ENCODE measurements around the gene TBC1D23. TPM values are rescaled to one million over a fixed set of nuclear protein-coding genes. Genes with fewer than 3 reads are reported as not detected.

Gene TBC1D23
- polyA plus RNA-seq, 1 donor (not counting 4 experiments of a cell fraction or from before 2014, with no cell fraction given): 42.4 TPM

DNA sequence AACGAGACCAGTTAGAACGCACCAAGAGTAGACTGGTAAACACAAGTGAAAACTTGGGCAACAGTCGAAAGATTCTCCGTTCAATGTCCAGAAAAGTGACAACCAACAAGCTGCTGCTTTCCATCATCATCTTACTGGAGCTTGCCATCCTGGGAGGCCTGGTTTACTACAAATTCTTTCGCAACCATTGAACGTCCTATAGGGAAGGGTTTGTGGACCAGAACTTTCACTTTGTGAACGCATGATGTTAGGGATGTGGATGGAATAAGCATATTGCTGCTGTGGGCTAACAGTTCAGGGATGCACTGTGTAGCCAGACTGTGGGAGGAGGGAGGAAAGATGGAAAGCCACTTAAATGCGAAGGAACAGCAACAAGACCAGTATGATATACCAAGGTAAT lies 34.9 kb upstream of the TBC1D23 start:
- peaks cover 6% of the 10 kb centered on the region for H3K4me1 ChIP-seq (ENCODE audit: control insufficient read depth, extremely low read depth, insufficient read depth, low read length)
- H4K20me1 ChIP-seq (ENCODE audit: control insufficient read depth, extremely low read depth, insufficient read depth, low read length): no peaks in the 10 kb centered on the region
- TF ChIP-seq, protein P1, sequence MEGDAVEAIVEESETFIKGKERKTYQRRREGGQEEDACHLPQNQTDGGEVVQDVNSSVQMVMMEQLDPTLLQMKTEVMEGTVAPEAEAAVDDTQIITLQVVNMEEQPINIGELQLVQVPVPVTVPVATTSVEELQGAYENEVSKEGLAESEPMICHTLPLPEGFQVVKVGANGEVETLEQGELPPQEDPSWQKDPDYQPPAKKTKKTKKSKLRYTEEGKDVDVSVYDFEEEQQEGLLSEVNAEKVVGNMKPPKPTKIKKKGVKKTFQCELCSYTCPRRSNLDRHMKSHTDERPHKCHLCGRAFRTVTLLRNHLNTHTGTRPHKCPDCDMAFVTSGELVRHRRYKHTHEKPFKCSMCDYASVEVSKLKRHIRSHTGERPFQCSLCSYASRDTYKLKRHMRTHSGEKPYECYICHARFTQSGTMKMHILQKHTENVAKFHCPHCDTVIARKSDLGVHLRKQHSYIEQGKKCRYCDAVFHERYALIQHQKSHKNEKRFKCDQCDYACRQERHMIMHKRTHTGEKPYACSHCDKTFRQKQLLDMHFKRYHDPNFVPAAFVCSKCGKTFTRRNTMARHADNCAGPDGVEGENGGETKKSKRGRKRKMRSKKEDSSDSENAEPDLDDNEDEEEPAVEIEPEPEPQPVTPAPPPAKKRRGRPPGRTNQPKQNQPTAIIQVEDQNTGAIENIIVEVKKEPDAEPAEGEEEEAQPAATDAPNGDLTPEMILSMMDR (optimal IDR thresholded peaks at IDR 0.05 in 1 of 3, IDR thresholded peaks at IDR 0.05 in 1 of 3, conservative IDR thresholded peaks at IDR 0.05 in 1 of 3; ENCODE audit: extremely low read depth in 1 of 3, insufficient read depth in 2 of 3, low read length in 3 of 3): no peak
- TF ChIP-seq EZH2 (IDR thresholded peaks at IDR 0.05; ENCODE audit: low read length): no peak
- H3K36me3 ChIP-seq (ENCODE audit: control insufficient read depth in 2 of 2, extremely low read depth in 1 of 2, insufficient read depth in 2 of 2, low read length in 2 of 2): no peaks in the 10 kb centered on the region
- dilution Hi-C loops (cut with MboI; ENCODE audit: extremely low pct_ligation_motif_present, low sequenced_read_pairs): no loop called here
- no peak overlapping the region for H3K27ac ChIP-seq (ENCODE audit: control insufficient read depth, insufficient read depth, low read length)
- H3K9me3 ChIP-seq (ENCODE audit: control insufficient read depth, low read depth, low read length): no peaks in the 10 kb centered on the region
- no peak for DNase-seq (ENCODE audit: low read depth, low spot score)
- H3K4me3 ChIP-seq (ENCODE audit: control insufficient read depth in 2 of 3, extremely low read depth in 1 of 3, insufficient read depth in 2 of 3, low read depth in 1 of 3, low read length in 3 of 3): no peak overlapping the region
- H2AFZ ChIP-seq (ENCODE audit: control insufficient read depth, low read length): no peak overlapping the region
- no peaks in the 10 kb centered on the region for H3K27me3 ChIP-seq (ENCODE audit: control insufficient read depth, extremely low read depth, insufficient read depth, low read length)
- H3K9ac ChIP-seq (ENCODE audit: control insufficient read depth, extremely low read depth, insufficient read depth, low read length): no peak overlapping the region
- no peaks in the 10 kb centered on the region for H3K79me2 ChIP-seq (ENCODE audit: control insufficient read depth, insufficient read depth, low read length)
- FAIRE-seq: no peak
- H3K4me2 ChIP-seq (ENCODE audit: control insufficient read depth, extremely low read depth, insufficient read depth, low read depth, low read length): no peak overlapping the region
- no peaks in the 10 kb centered on the region for H3K9me1 ChIP-seq (ENCODE audit: control insufficient read depth, extremely low read depth, insufficient read depth, low read length)

DNA sequence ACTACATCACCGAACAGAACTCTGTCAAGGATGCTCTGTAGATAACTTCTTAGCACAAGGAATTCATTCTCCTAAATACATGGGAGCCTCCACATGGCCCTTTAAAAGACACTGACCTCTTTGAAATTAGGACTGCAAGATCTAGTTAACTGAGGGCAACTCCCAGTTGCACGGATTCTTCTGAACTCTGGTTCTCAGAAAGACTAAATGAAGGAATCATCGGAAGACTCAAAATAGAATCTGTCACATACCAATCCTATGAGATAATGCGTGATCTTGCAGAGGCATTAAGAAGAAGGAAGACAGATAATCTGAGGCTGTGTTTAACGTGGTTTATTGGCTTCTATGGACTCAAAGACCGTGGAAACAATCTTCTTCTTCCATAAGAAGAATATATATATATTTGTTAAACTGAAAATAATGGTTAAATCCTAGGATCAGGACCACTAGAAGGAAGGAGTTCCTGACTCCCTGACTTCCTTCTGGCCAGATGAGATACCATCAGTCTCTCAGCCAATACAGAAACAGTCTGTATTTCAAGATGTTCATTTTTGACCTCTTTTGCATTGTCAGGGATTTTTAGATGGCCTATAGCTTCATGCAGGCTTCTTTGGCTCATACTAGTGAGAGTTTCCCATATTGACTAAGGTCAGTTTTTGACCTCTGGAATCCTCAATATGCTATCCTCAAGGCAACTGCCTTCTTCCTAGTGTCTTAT lies 33.9 kb upstream of the TBC1D23 start:
- FAIRE-seq (peak; percentile 61), DNase-seq (ENCODE audit: low read depth, low spot score) (peak; percentile 21)
- H3K27ac ChIP-seq (ENCODE audit: control insufficient read depth, insufficient read depth, low read length): no peak overlapping the region
- no peak for TF ChIP-seq EZH2 (IDR thresholded peaks at IDR 0.05; ENCODE audit: low read length)
- TF ChIP-seq, protein P1 (optimal IDR thresholded peaks at IDR 0.05 in 1 of 3, IDR thresholded peaks at IDR 0.05 in 1 of 3, conservative IDR thresholded peaks at IDR 0.05 in 1 of 3; ENCODE audit: extremely low read depth in 1 of 3, insufficient read depth in 2 of 3, low read length in 3 of 3): no peak
- H3K9ac ChIP-seq (ENCODE audit: control insufficient read depth, extremely low read depth, insufficient read depth, low read length): no peak overlapping the region
- H3K4me1 ChIP-seq (ENCODE audit: control insufficient read depth, extremely low read depth, insufficient read depth, low read length): peaks cover 8% of the 10 kb centered on the region
- no peaks in the 10 kb centered on the region for H3K27me3 ChIP-seq (ENCODE audit: control insufficient read depth, extremely low read depth, insufficient read depth, low read length)
- H3K4me3 ChIP-seq (ENCODE audit: control insufficient read depth in 2 of 3, extremely low read depth in 1 of 3, insufficient read depth in 2 of 3, low read depth in 1 of 3, low read length in 3 of 3): no peak overlapping the region
- no peak overlapping the region for H2AFZ ChIP-seq (ENCODE audit: control insufficient read depth, low read length)
- no peaks in the 10 kb centered on the region for H4K20me1 ChIP-seq (ENCODE audit: control insufficient read depth, extremely low read depth, insufficient read depth, low read length)
- no peaks in the 10 kb centered on the region for H3K9me1 ChIP-seq (ENCODE audit: control insufficient read depth, extremely low read depth, insufficient read depth, low read length)
- no peaks in the 10 kb centered on the region for H3K79me2 ChIP-seq (ENCODE audit: control insufficient read depth, insufficient read depth, low read length)
- no peaks in the 10 kb centered on the region for H3K36me3 ChIP-seq (ENCODE audit: control insufficient read depth in 2 of 2, extremely low read depth in 1 of 2, insufficient read depth in 2 of 2, low read length in 2 of 2)
- no peak overlapping the region for H3K4me2 ChIP-seq (ENCODE audit: control insufficient read depth, extremely low read depth, insufficient read depth, low read depth, low read length)
- dilution Hi-C loops (cut with MboI; ENCODE audit: extremely low pct_ligation_motif_present, low sequenced_read_pairs): no loop called here
- H3K9me3 ChIP-seq (ENCODE audit: control insufficient read depth, low read depth, low read length): no peaks in the 10 kb centered on the region

Measured in keratinocyte (primary cell).